OCI-LY1 (cell line): ENCODE results near the gene CA5A.
A peak's percentile ranks its signal among the peaks of the same experiment; 100 is the strongest.
"Not testable (repeated sequence)": the region's sequence is repeated elsewhere in the genome, so short reads cannot be mapped to it uniquely, and the experiment has no call there.

ENCODE experiments used
- H2AFZ ChIP-seq: fragments of 200-600 bp; sonication (generic), shearing (Covaris generic); 2 replicates; pipeline ENCODE4 v1.6.0; 2014; ENCODE audit warnings: antibody characterized with exemption, mild to moderate bottlenecking, low read length
- H3F3A ChIP-seq: fragments of 200-600 bp; sonication (generic), shearing (Covaris generic); 2 replicates; pipeline ENCODE4 v1.6.0; 2014; ENCODE audit warnings: mild to moderate bottlenecking, antibody characterized with exemption, low read length, moderate library complexity; ENCODE audit not compliant: insufficient read depth
- H3K27ac ChIP-seq: fragments of 200-600 bp; sonication (generic); 2 replicates; pipeline ENCODE4 v1.5.1; 2014; ENCODE audit warnings: low read length, mixed run types, mild to moderate bottlenecking, low read depth; ENCODE audit not compliant: poor library complexity, severe bottlenecking
- H3K27me3 ChIP-seq: fragments of 200-600 bp; sonication (generic); 2 replicates; pipeline ENCODE4 v1.6.0; 2014; ENCODE audit warnings: antibody characterized with exemption, mild to moderate bottlenecking, low read length, moderate library complexity; ENCODE audit not compliant: insufficient read depth
- H3K36me3 ChIP-seq: fragments of 200-600 bp; sonication (generic); 2 replicates; pipeline ENCODE4 v1.6.1; 2014; ENCODE audit warnings: mild to moderate bottlenecking, antibody characterized with exemption, low read length, moderate library complexity, mixed read lengths; ENCODE audit not compliant: insufficient read depth
- H3K4me1 ChIP-seq: fragments of 200-600 bp; sonication (generic); 2 replicates; pipeline ENCODE4 v1.5.1; 2014; ENCODE audit warnings: mild to moderate bottlenecking, low read length, moderate library complexity; ENCODE audit not compliant: insufficient read depth, severe bottlenecking
- H3K4me2 ChIP-seq: fragments of 200-600 bp; sonication (generic), shearing (Covaris generic); 2 replicates; pipeline ENCODE4 v1.6.1; 2014; ENCODE audit warnings: low read length
- H3K4me3 ChIP-seq: fragments of 200-600 bp; sonication (generic); 2 replicates; pipeline ENCODE4 v1.5.1; 2014; ENCODE audit warnings: low read length, low read depth, mild to moderate bottlenecking, mixed read lengths; ENCODE audit not compliant: poor library complexity, severe bottlenecking
- H3K79me2 ChIP-seq: fragments of 200-600 bp; shearing (Covaris generic); 2 replicates; pipeline ENCODE4 v1.6.1; 2016; ENCODE audit warnings: mixed run types, low read length, mixed read lengths; ENCODE audit not compliant: insufficient read depth
- H3K9ac ChIP-seq: fragments of 200-600 bp; sonication (generic), shearing (Covaris generic); 2 replicates; pipeline ENCODE4 v1.6.1; 2014; ENCODE audit warnings: mild to moderate bottlenecking, low read length, mixed read lengths
- H3K9me2 ChIP-seq: fragments of 200-600 bp; sonication (generic), shearing (Covaris generic); 2 replicates; pipeline ENCODE4 v1.6.1; 2014; ENCODE audit warnings: low read depth, mild to moderate bottlenecking, low read length, mixed read lengths
- H3K9me3 ChIP-seq: fragments of 200-600 bp; shearing (Covaris generic); 2 replicates; pipeline ENCODE4 v1.6.1; 2014; ENCODE audit warnings: low read length, mixed read lengths
- H4K20me1 ChIP-seq: fragments of 200-600 bp; sonication (generic), shearing (Covaris generic); 2 replicates; pipeline ENCODE4 v1.6.0; 2016; ENCODE audit warnings: mild to moderate bottlenecking, low read length; ENCODE audit not compliant: insufficient read depth
- EZH2 ChIP-seq: fragments of 200-600 bp; sonication (generic), shearing (Covaris generic); IDR thresholded peaks from 2 replicates; pipeline ENCODE4 v1.8.0; 2017; ENCODE audit warnings: borderline replicate concordance, mixed run types, mild to moderate bottlenecking, antibody characterized with exemption, low read length, moderate library complexity, mixed read lengths
- TF ChIP-seq, protein P1 (sequence below): fragments of 200-600 bp; sonication (generic), shearing (Covaris generic); IDR thresholded peaks from 2 replicates; pipeline ENCODE4 v1.5.1; 2017; ENCODE audit warnings: mild to moderate bottlenecking, antibody characterized with exemption, low read length, moderate library complexity, mixed read lengths

CA5A gene

DNA sequence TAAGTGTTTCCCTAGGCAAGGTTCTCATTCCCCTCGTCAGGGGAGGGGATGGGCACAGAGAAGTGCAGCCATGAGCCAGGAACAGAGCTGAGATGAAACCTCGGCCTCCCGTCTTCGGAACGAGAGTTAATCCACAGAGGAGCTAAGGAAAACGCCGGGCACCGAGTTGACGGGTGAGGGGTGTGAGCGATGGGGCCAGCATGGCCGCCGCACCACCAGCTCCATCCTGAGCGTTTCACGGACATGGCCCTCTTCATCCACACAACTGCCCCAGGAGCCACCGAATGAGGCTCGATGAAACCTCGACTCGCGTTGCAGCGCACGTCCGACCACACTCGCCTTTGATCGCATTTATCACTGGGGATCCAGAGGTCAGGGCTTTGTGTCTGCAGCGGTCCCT, 21.5 kb downstream of the CA5A start:
- H3K4me3 ChIP-seq: no peak overlapping the region
- no peak overlapping the region for H2AFZ ChIP-seq
- no peak overlapping the region for H3K4me2 ChIP-seq
- no peaks in the 10 kb centered on the region for H3K9me3 ChIP-seq
- no peaks in the 10 kb centered on the region for H3K79me2 ChIP-seq
- no peak overlapping the region for H3K9ac ChIP-seq
- H3F3A ChIP-seq: no peaks in the 10 kb centered on the region
- peaks cover 15% of the 10 kb centered on the region for H3K4me1 ChIP-seq
- H3K27ac ChIP-seq: no peak overlapping the region
- H3K27me3 ChIP-seq: peaks cover 5% of the 10 kb centered on the region; the same call in 1 of the 2 replicates
- no peak for TF ChIP-seq EZH2
- TF ChIP-seq, protein P1, sequence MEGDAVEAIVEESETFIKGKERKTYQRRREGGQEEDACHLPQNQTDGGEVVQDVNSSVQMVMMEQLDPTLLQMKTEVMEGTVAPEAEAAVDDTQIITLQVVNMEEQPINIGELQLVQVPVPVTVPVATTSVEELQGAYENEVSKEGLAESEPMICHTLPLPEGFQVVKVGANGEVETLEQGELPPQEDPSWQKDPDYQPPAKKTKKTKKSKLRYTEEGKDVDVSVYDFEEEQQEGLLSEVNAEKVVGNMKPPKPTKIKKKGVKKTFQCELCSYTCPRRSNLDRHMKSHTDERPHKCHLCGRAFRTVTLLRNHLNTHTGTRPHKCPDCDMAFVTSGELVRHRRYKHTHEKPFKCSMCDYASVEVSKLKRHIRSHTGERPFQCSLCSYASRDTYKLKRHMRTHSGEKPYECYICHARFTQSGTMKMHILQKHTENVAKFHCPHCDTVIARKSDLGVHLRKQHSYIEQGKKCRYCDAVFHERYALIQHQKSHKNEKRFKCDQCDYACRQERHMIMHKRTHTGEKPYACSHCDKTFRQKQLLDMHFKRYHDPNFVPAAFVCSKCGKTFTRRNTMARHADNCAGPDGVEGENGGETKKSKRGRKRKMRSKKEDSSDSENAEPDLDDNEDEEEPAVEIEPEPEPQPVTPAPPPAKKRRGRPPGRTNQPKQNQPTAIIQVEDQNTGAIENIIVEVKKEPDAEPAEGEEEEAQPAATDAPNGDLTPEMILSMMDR: no peak
- H3K9me2 ChIP-seq: no peaks in the 10 kb centered on the region
- H3K36me3 ChIP-seq: no peaks in the 10 kb centered on the region
- no peaks in the 10 kb centered on the region for H4K20me1 ChIP-seq

DNA sequence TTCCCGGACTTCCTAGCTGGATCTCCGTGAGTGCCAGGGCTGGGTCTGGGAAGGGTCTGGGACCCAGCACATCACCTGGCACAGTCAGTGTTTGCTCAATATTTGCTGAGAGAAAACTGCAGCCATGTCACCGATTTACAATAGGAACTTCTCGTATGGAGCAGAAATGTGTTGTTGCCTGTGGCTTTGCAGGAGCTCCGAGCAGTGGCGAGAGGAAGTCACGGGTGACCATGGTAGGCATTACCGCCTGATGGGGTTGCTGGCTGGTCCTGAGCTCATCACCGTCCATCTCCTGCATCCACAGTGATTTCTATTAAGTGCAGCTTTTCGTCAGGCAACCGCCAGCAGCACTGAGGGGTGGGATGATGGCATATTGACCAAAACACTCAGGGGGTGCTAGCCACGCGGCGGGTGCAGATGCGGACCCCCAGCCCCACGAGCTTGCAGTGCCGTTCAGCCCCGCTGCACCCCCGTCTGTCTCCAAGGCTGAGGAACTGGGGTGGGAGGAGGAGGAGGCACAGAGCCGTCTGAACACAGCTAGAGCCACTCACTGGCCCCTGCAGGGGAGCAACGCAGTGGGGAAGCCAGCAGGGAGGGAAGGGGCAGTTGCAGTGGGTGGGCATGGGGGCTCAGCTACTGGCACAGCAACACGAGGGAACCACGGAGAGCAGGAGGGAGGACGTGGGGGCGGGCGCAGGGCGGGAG, 22.2 kb downstream of the CA5A start:
- H3K36me3 ChIP-seq: not testable (repeated sequence)

DNA sequence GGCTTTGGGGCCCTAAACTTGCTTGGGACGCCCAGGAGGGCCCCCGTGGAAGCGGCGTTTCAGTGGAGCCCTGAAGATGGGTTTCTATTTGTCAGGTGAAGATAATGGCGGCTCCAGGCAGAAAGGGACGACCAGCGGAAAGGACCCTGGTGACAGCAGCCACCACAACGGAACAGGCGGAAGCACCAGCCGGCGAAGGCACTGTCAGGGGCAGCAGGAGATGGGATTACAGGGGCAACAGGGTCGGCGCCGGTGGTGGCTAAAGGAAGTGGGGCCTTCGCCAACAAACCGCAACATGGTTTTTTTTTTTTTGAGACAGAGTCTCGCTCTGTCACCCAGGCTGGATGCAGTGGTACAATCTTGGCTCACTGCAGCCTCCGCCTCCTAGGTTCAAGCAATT, 23.6 kb downstream of the CA5A start:
- H3F3A ChIP-seq, H3K36me3 ChIP-seq, H3K9me2 ChIP-seq, H3K9ac ChIP-seq, H3K27me3 ChIP-seq, H3K27ac ChIP-seq, H4K20me1 ChIP-seq, H3K79me2 ChIP-seq, H2AFZ ChIP-seq, H3K9me3 ChIP-seq: not testable (repeated sequence)
- Histone ChIP-seq H3K4me2 (peak overlapping the region; percentile 25; the same call in 1 of the 2 replicates), H3K4me1 (peaks cover 15% of the 10 kb centered on the region), H3K4me3 (peak overlapping the region; percentile 16)

More for the DNA sequence above, 22.2 kb downstream of the CA5A start:
- H3F3A ChIP-seq, H3K4me3 ChIP-seq, H2AFZ ChIP-seq, H3K79me2 ChIP-seq, H3K9ac ChIP-seq, H3K9me3 ChIP-seq, H4K20me1 ChIP-seq, H3K27ac ChIP-seq, H3K27me3 ChIP-seq, H3K9me2 ChIP-seq, H3K4me2 ChIP-seq: not testable (repeated sequence)
- H3K4me1 ChIP-seq: peaks cover 15% of the 10 kb centered on the region

DNA sequence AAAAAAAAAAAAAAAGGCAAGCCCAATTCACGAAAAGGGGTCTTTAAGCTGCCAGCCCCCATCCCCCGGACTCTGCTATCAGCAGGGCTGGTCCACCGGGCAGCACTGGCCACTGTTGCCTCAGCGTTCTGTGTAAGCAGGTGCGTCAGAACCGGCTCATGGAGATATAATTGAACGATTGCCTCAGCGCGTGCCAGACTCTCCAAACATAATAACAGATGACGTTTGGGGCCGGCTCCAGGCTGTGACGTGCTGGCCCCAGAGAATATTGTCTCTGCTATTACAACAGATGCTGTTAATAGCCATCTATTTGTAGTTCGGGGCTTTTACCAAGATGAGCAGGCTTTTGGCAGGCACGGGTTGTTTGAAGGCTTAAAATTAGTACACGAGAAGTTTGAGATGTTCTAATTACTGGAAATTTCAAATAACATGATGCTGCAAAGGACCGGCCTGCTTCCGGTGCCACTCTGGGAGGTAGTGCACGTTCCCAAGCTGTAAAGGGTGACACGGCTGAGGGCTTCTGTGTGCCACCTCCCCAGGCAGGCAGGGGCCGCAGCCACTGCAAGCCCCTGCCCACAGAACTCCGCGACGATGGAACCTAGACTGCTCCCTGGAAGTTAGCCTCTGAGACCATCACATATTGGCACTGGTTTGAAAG, 25.1 kb downstream of the CA5A start:
- H2AFZ ChIP-seq, H3K9ac ChIP-seq, H3F3A ChIP-seq, H3K27me3 ChIP-seq, H3K27ac ChIP-seq, H3K79me2 ChIP-seq, H3K9me3 ChIP-seq, H3K9me2 ChIP-seq, H3K36me3 ChIP-seq, H3K4me3 ChIP-seq, H4K20me1 ChIP-seq, H3K4me2 ChIP-seq: not testable (repeated sequence)
- peaks cover 15% of the 10 kb centered on the region for H3K4me1 ChIP-seq
